Activated CD4-positive, alpha-beta T cell treated with anti-CD3 and anti-CD28 coated beads, Interleukin-2, amount 10 ng/mL, durations not matched to agents 24 days and 14 days (primary cell): ENCODE measurements around the gene BRMS1. TPM values are rescaled to one million over a fixed set of nuclear protein-coding genes. Genes with fewer than 3 reads are reported as not detected.

Experiments
- DNase-seq: peaks from one replicate; pipeline ENCODE4 v3.0.0; 2022
- H3K27ac Mint-ChIP-seq: one replicate; pipeline ENCODE4 v1.8.0; 2022; ENCODE audit warnings: mild to moderate bottlenecking, mixed read lengths
- H3K27me3 Mint-ChIP-seq: one replicate; pipeline ENCODE4 v1.8.0; 2022; ENCODE audit warnings: mixed read lengths
- H3K36me3 Mint-ChIP-seq: one replicate; pipeline ENCODE4 v1.8.0; 2022; ENCODE audit warnings: low read depth, mild to moderate bottlenecking, mixed read lengths
- H3K4me1 Mint-ChIP-seq: one replicate; pipeline ENCODE4 v1.8.0; 2021; ENCODE audit warnings: mixed read lengths
- H3K4me3 Mint-ChIP-seq: one replicate; pipeline ENCODE4 v1.8.0; 2022; ENCODE audit warnings: mild to moderate bottlenecking, moderate library complexity, mixed read lengths
- H3K9me3 Mint-ChIP-seq: one replicate; pipeline ENCODE4 v1.8.0; 2021; ENCODE audit warnings: mixed read lengths
- intact Hi-C: fragments of 100-400 bp; cut with micrococcal nuclease; formaldehyde crosslinking; loops from one replicate; pipeline ENCODE4 v1.15.1; 2023
- total RNA-seq: library from RNA; stranded (reverse); gene quantifications from 2 replicates; pipeline ENCODE4 v1.2.3, GENCODE V29; 2022

The BRMS1 gene
- total RNA-seq, 1 donor from 2014 or later, result 55.6 TPM

- intact Hi-C loops, result no loop called here
- peaks cover 21% of the 10 kb centered on the region for H3K36me3 Mint-ChIP-seq
- peaks cover 17% of the 10 kb centered on the region for H3K4me1 Mint-ChIP-seq
- peak; percentile 83 for DNase-seq
- H3K4me3 Mint-ChIP-seq, result peak within 1 kb of the TSS; percentile 72
- peaks cover 2% of the 10 kb centered on the region for H3K27me3 Mint-ChIP-seq
- H3K27ac Mint-ChIP-seq, result peak within 1 kb of the TSS; percentile 78
- H3K9me3 Mint-ChIP-seq, result no peaks in the 10 kb centered on the region
These were observed 8.4 kb downstream of the BRMS1 start, which contains the start of gene RIN1 for GRCh38 chr11:66336234-66337102. TSS of gene RIN1 (minus strand) at chr11:66336434. CDS start at chr11:66336402, 32 bp downstream.

- Mint-ChIP-seq H3K36me3 (peaks cover 14% of the 10 kb centered on the region), H3K4me3 (peak overlapping the region; percentile 72), H3K4me1 (peaks cover 17% of the 10 kb centered on the region), H3K27me3 (peaks cover 2% of the 10 kb centered on the region), H3K9me3 (no peaks in the 10 kb centered on the region), H3K27ac (peak overlapping the region; percentile 78)
- intact Hi-C loops, result no loop called here
- DNase-seq, result no peak
These were observed 9.2 kb downstream of the BRMS1 start for GRCh38 chr11:66335531-66336233.

GRCh38 chr11:66334605-66335442, 10.1 kb downstream of the BRMS1 start:
- no peaks in the 10 kb centered on the region for H3K9me3 Mint-ChIP-seq
- peak overlapping the region; percentile 34 for H3K4me3 Mint-ChIP-seq
- DNase-seq, result no peak
- H3K27ac Mint-ChIP-seq, result no peak overlapping the region
- peaks cover 17% of the 10 kb centered on the region for H3K4me1 Mint-ChIP-seq
- peaks cover 2% of the 10 kb centered on the region for H3K27me3 Mint-ChIP-seq
- intact Hi-C loops, result no loop called here
- H3K36me3 Mint-ChIP-seq, result peaks cover 12% of the 10 kb centered on the region

GRCh38 chr11:66333896-66334604, 10.9 kb downstream of the BRMS1 start:
- no peaks in the 10 kb centered on the region for H3K9me3 Mint-ChIP-seq
- H3K4me1 Mint-ChIP-seq, result peaks cover 17% of the 10 kb centered on the region
- H3K27me3 Mint-ChIP-seq, result peaks cover 2% of the 10 kb centered on the region
- no peak overlapping the region for H3K27ac Mint-ChIP-seq
- DNase-seq, result no peak
- no peak overlapping the region for H3K4me3 Mint-ChIP-seq
- intact Hi-C loops, result no loop called here
- H3K36me3 Mint-ChIP-seq, result peaks cover 10% of the 10 kb centered on the region

- Mint-ChIP-seq H3K4me3 (no peak overlapping the region), H3K36me3 (peaks cover 6% of the 10 kb centered on the region)
These were observed 11.6 kb downstream of the BRMS1 start for GRCh38 chr11:66333220-66333877.

GRCh38 chr11:66332371-66333219, 12.3 kb downstream of the BRMS1 start:
- no peak overlapping the region for H3K4me3 Mint-ChIP-seq
- H3K9me3 Mint-ChIP-seq, result no peaks in the 10 kb centered on the region
- H3K36me3 Mint-ChIP-seq, result peaks cover 3% of the 10 kb centered on the region
- H3K27ac Mint-ChIP-seq, result no peak overlapping the region
- H3K4me1 Mint-ChIP-seq, result peaks cover 27% of the 10 kb centered on the region
- DNase-seq, result no peak
- intact Hi-C loops, result no loop called here
- peaks cover 2% of the 10 kb centered on the region for H3K27me3 Mint-ChIP-seq

More at GRCh38 chr11:66333220-66333877, 11.6 kb downstream of the BRMS1 start:
- no peak overlapping the region for H3K27ac Mint-ChIP-seq
- intact Hi-C loops, result no loop called here
- peaks cover 2% of the 10 kb centered on the region for H3K27me3 Mint-ChIP-seq
- DNase-seq, result no peak
- H3K4me1 Mint-ChIP-seq, result peaks cover 20% of the 10 kb centered on the region
- H3K9me3 Mint-ChIP-seq, result no peaks in the 10 kb centered on the region

- DNase-seq, result no peak
- no peaks in the 10 kb centered on the region for H3K9me3 Mint-ChIP-seq
- peaks cover 2% of the 10 kb centered on the region for H3K27me3 Mint-ChIP-seq
- H3K4me3 Mint-ChIP-seq, result no peak overlapping the region
- peaks cover 24% of the 10 kb centered on the region for H3K4me1 Mint-ChIP-seq
- no peaks in the 10 kb centered on the region for H3K36me3 Mint-ChIP-seq
- intact Hi-C loops, result no loop called here
- no peak overlapping the region for H3K27ac Mint-ChIP-seq
These were observed 13.1 kb downstream of the BRMS1 start for GRCh38 chr11:66331542-66332370.

GRCh38 chr11:66330931-66331330, 14.0 kb downstream of the BRMS1 start:
- no peak for DNase-seq
- Mint-ChIP-seq H3K36me3 (no peaks in the 10 kb centered on the region), H3K27ac (no peak overlapping the region), H3K4me1 (peaks cover 23% of the 10 kb centered on the region), H3K4me3 (no peak overlapping the region), H3K27me3 (peaks cover 2% of the 10 kb centered on the region), H3K9me3 (no peaks in the 10 kb centered on the region)
- intact Hi-C loops, result no loop called here

GRCh38 chr11:66329165-66329673, 15.7 kb downstream of the BRMS1 start:
- Mint-ChIP-seq H3K36me3 (no peaks in the 10 kb centered on the region), H3K27ac (no peak overlapping the region), H3K27me3 (no peaks in the 10 kb centered on the region), H3K4me3 (no peak overlapping the region), H3K4me1 (peaks cover 32% of the 10 kb centered on the region), H3K9me3 (no peaks in the 10 kb centered on the region)
- intact Hi-C loops, result no loop called here
- no peak for DNase-seq

GRCh38 chr11:66328302-66329144, 16.4 kb downstream of the BRMS1 start:
- no peaks in the 10 kb centered on the region for H3K9me3 Mint-ChIP-seq
- H3K4me3 Mint-ChIP-seq, result peak overlapping the region; percentile 34
- intact Hi-C loops, result loop anchor here (1.0 kb wide), 3 partner anchors 16 to 106 kb away; partner anchors contain the start of gene YIF1A
- no peaks in the 10 kb centered on the region for H3K27me3 Mint-ChIP-seq
- peak; percentile 94 for DNase-seq
- H3K36me3 Mint-ChIP-seq, result no peaks in the 10 kb centered on the region
- peaks cover 37% of the 10 kb centered on the region for H3K4me1 Mint-ChIP-seq
- peak overlapping the region; percentile 72 for H3K27ac Mint-ChIP-seq

GRCh38 chr11:66328031-66328301, 16.9 kb downstream of the BRMS1 start:
- Mint-ChIP-seq H3K9me3 (no peaks in the 10 kb centered on the region), H3K27me3 (no peaks in the 10 kb centered on the region), H3K36me3 (no peaks in the 10 kb centered on the region), H3K4me1 (peaks cover 37% of the 10 kb centered on the region), H3K4me3 (peak overlapping the region; percentile 34), H3K27ac (peak overlapping the region; percentile 72)
- intact Hi-C loops, result loop anchor here (1.0 kb wide), 3 partner anchors 16 to 106 kb away; partner anchors contain the start of gene YIF1A
- peak; percentile 73 for DNase-seq
